Sigmoid colon (tissue), 7 donors: Measurements from ENCODE around the gene ANO1. TPM values are rescaled to one million over a fixed set of nuclear protein-coding genes. Genes with fewer than 3 reads are reported as not detected.

ENCODE experiments used
- DNase-seq: peaks from one replicate; pipeline ENCODE4 v3.0.0-alpha.2; 2019
- H3K27ac ChIP-seq, 4 donors: fragments of 200-600 bp; sonication (generic); one replicate each; pipeline ENCODE4 v1.5.1; 2016 to 2019; ENCODE audit warnings: mild to moderate bottlenecking in 1 of 4
- H3K27me3 ChIP-seq, 3 donors: fragments of 200-600 bp; sonication (generic); one replicate each; pipeline ENCODE4 v1.5.1; 2019; ENCODE audit warnings: mild to moderate bottlenecking in 1 of 3
- H3K36me3 ChIP-seq, 4 donors: fragments of 200-600 bp; sonication (generic); one replicate each; pipeline ENCODE4 v1.5.1; 2016 to 2019
- H3K4me1 ChIP-seq, 4 donors: fragments of 200-600 bp; sonication (generic); one replicate each; pipeline ENCODE4 v1.5.1; 2017 to 2019
- H3K4me3 ChIP-seq, 4 donors: fragments of 200-600 bp; sonication (generic); one replicate each; pipeline ENCODE4 v1.5.1; 2017 to 2019; ENCODE audit warnings: mild to moderate bottlenecking in 2 of 4, moderate library complexity in 1 of 4
- H3K9me3 ChIP-seq, 4 donors: fragments of 200-600 bp in 3 of 4; sonication (generic) in 3 of 4; one replicate each; pipeline versions ENCODE4 v1.5.1 to v1.6.1; 2013 to 2019
- CTCF ChIP-seq, 4 experiments: fragments of 450-650 bp in 3 of 4; fragments of 200-600 bp in 1 of 4; IDR thresholded peaks; one replicate each; pipeline ENCODE4 v1.5.1; 2016 to 2019; ENCODE audit warnings: antibody characterized with exemption in 4 of 4, mild to moderate bottlenecking in 3 of 4, moderate library complexity in 2 of 4
- EP300 ChIP-seq, 4 donors: sonication (generic); formaldehyde crosslinking; IDR thresholded peaks; one replicate each; pipeline ENCODE4 v1.6.1; 2017; ENCODE audit warnings: antibody characterized with exemption in 4 of 4
- POLR2A ChIP-seq, 2 donors: fragments of 450-650 bp; IDR thresholded peaks; one replicate each; pipeline ENCODE4 v1.6.1; 2016; ENCODE audit warnings: antibody characterized with exemption in 2 of 2, mild to moderate bottlenecking in 2 of 2, moderate library complexity in 2 of 2
- POLR2AphosphoS5 ChIP-seq, 4 donors: sonication (generic); formaldehyde crosslinking; IDR thresholded peaks; one replicate each; pipeline ENCODE4 v1.6.1; 2017; ENCODE audit warnings: antibody characterized with exemption in 4 of 4
- WGBS, 2 donors: extraction: QIAGEN DNeasy Blood & Tissue Kit; methylation state at CpG; one replicate each; pipeline ENCODE4 v1.1.7; 2013; 5-methylcytosine and 5-hydroxymethylcytosine counted together
- intact Hi-C: fragments of 100-400 bp; cut with DNase I; formaldehyde crosslinking; loops from one replicate; pipeline ENCODE4 v1.15.1; 2023
- polyA plus RNA-seq, 3 donors: library from polyadenylated mRNA; stranded (reverse); fragments of 200-250 nt; gene quantifications; one replicate each; pipeline ENCODE4 v1.2.3, GENCODE V29; 2013
- total RNA-seq, 4 donors: library from RNA; depleted of rRNA; stranded (reverse); fragments of >200 nt; gene quantifications; one replicate each; pipeline ENCODE4 v1.1.0, GENCODE V29; 2016
- donor health status: healthy with polysubstance abuse.
- donor health status: Bipolar disorder and iron deficiency.
- donor health status: healthy.

The ANO1 gene
- total and polyA plus RNA-seq, 7 donors = 0.60 to 33.9 (median 17.4) TPM

- DNase-seq = no peak
- H3K27ac ChIP-seq = no peak overlapping the region
- no peaks in the 10 kb centered on the region for H3K27me3 ChIP-seq
- H3K4me1 ChIP-seq = peaks cover 0 to 25% (median 21%) of the 10 kb centered on the region in 4 donors
- no peak overlapping the region for H3K4me3 ChIP-seq
- H3K9me3 ChIP-seq = no peaks in the 10 kb centered on the region
- WGBS, 2 donors = 88 to 89% methylated on average over 7 of the region's 7 CpGs
- H3K36me3 ChIP-seq = peaks cover 8 to 43% (median 20%) of the 10 kb centered on the region in 4 donors
- intact Hi-C loops = no loop called here
- no peak for TF ChIP-seq CTCF (IDR thresholded peaks at IDR 0.05)
- TF ChIP-seq POLR2A (IDR thresholded peaks at IDR 0.05) = no peak
- TF ChIP-seq EP300 (IDR thresholded peaks at IDR 0.05) = no peak
- no peak for TF ChIP-seq POLR2AphosphoS5 (IDR thresholded peaks at IDR 0.05)
These were observed 127.6 kb downstream of the ANO1 start for GRCh38 chr11:70205766-70206165.

GRCh38 chr11:70206226-70206981 is 128.3 kb downstream of the ANO1 start:
- no peaks in the 10 kb centered on the region for H3K9me3 ChIP-seq
- intact Hi-C loops = no loop called here
- no peak overlapping the region for H3K4me3 ChIP-seq
- peaks cover 8 to 43% (median 20%) of the 10 kb centered on the region in 4 donors for H3K36me3 ChIP-seq
- TF ChIP-seq POLR2AphosphoS5 (IDR thresholded peaks at IDR 0.05) = no peak
- no peak for TF ChIP-seq POLR2A (IDR thresholded peaks at IDR 0.05)
- no peak for TF ChIP-seq EP300 (IDR thresholded peaks at IDR 0.05)
- no peak for TF ChIP-seq CTCF (IDR thresholded peaks at IDR 0.05)
- no peak overlapping the region for H3K27ac ChIP-seq
- peaks cover 0 to 25% (median 21%) of the 10 kb centered on the region in 4 donors for H3K4me1 ChIP-seq
- H3K27me3 ChIP-seq = no peaks in the 10 kb centered on the region
- DNase-seq = no peak
- 96 to 97% methylated on average over 22 of the region's 22 CpGs for WGBS, 2 donors

GRCh38 chr11:70206982-70207376 is 128.9 kb downstream of the ANO1 start:
- Histone ChIP-seq H3K27me3 (no peaks in the 10 kb centered on the region), H3K4me3 (no peak overlapping the region), H3K36me3 (peaks cover 8 to 43% (median 20%) of the 10 kb centered on the region in 4 donors), H3K27ac (no peak overlapping the region), H3K9me3 (no peaks in the 10 kb centered on the region), H3K4me1 (peaks cover 0 to 25% (median 21%) of the 10 kb centered on the region in 4 donors)
- intact Hi-C loops = no loop called here
- 76 to 88% methylated on average over 6 of the region's 6 CpGs for WGBS, 2 donors
- DNase-seq = no peak
- TF ChIP-seq POLR2AphosphoS5 (IDR thresholded peaks at IDR 0.05) (no peak), POLR2A (IDR thresholded peaks at IDR 0.05) (no peak), EP300 (IDR thresholded peaks at IDR 0.05) (no peak), CTCF (IDR thresholded peaks at IDR 0.05) (no peak)

- intact Hi-C loops = no loop called here
- Histone ChIP-seq H3K27me3 (no peaks in the 10 kb centered on the region), H3K36me3 (peaks cover 8 to 43% (median 20%) of the 10 kb centered on the region in 4 donors), H3K4me3 (no peak overlapping the region), H3K4me1 (peaks cover 0 to 22% (median 18%) of the 10 kb centered on the region in 4 donors), H3K9me3 (no peaks in the 10 kb centered on the region), H3K27ac (no peak overlapping the region)
- WGBS, 2 donors = 89 to 92% methylated on average over 15 of the region's 15 CpGs
- no peak for DNase-seq
- TF ChIP-seq EP300 (IDR thresholded peaks at IDR 0.05) (no peak), POLR2A (IDR thresholded peaks at IDR 0.05) (no peak), POLR2AphosphoS5 (IDR thresholded peaks at IDR 0.05) (no peak), CTCF (IDR thresholded peaks at IDR 0.05) (no peak)
These were observed 129.5 kb downstream of the ANO1 start for GRCh38 chr11:70207531-70208131.
